Ovary (tissue), 9 donors: ENCODE results near the gene LRRC8C. TPM values are rescaled to one million over a fixed set of nuclear protein-coding genes. Genes with fewer than 3 reads are reported as not detected.

Source experiments
- DNase-seq, 5 donors: peaks; one replicate each; pipeline ENCODE4 v3.0.0-alpha.2; 2019 to 2020
- H3K27ac ChIP-seq, 2 donors: fragments of 200-600 bp; one replicate each; pipeline versions ENCODE4 v1.5.1 to v1.8.0; 2019 to 2022
- H3K27me3 ChIP-seq: fragments of 200-600 bp; one replicate; pipeline ENCODE4 v1.8.0; 2022
- H3K36me3 ChIP-seq: fragments of 200-600 bp; sonication (generic); one replicate; pipeline ENCODE4 v1.5.1; 2019
- H3K4me1 ChIP-seq: one replicate; pipeline ENCODE4 v1.8.1; 2013; ENCODE audit warnings: mild to moderate bottlenecking, moderate library complexity; ENCODE audit not compliant: insufficient read depth
- H3K4me3 ChIP-seq: fragments of 200-600 bp; sonication (generic); one replicate; pipeline ENCODE4 v1.5.1; 2017
- H3K9me3 ChIP-seq, 2 donors: fragments of 200-600 bp in 1 of 2; sonication (generic) in 1 of 2; one replicate each; pipeline versions ENCODE4 v1.5.1 to v1.8.1; 2013 to 2019; ENCODE audit warnings: mild to moderate bottlenecking in 1 of 2, moderate library complexity in 1 of 2
- CTCF ChIP-seq, 3 donors: fragments of 450-650 bp in 2 of 3; fragments of 200-600 bp in 1 of 3; IDR thresholded peaks; one replicate each; pipeline versions ENCODE4 v1.5.1 to v1.8.0; 2016 to 2022; ENCODE audit warnings: antibody characterized with exemption in 3 of 3, mild to moderate bottlenecking in 1 of 3
- EP300 ChIP-seq: sonication (generic); formaldehyde crosslinking; IDR thresholded peaks from one replicate; pipeline ENCODE4 v1.6.1; 2017; ENCODE audit warnings: antibody characterized with exemption
- POLR2A ChIP-seq: fragments of 450-650 bp; IDR thresholded peaks from one replicate; pipeline ENCODE4 v1.6.1; 2017; ENCODE audit warnings: antibody characterized with exemption, mild to moderate bottlenecking, moderate library complexity
- WGBS, 3 donors: extraction: QIAGEN DNeasy Blood & Tissue Kit in 1 of 3; methylation state at CpG; one replicate each; pipeline versions ENCODE4 v1.1.5 to v1.1.7; 2013 to 2017; 5-methylcytosine and 5-hydroxymethylcytosine counted together
- intact Hi-C, 4 donors: fragments of 100-400 bp; cut with DNase I; formaldehyde crosslinking; loops; one replicate each; pipeline versions ENCODE4 v1.11.0 to v1.15.1; 2022 to 2023
- polyA plus RNA-seq, 2 donors: library from polyadenylated mRNA; stranded (reverse); fragments of 200-250 nt in 1 of 2; fragments of 350-450 nt in 1 of 2; fragmentation: Illumina TruSeq in 1 of 2; extraction: RNeasy Lipid Tissue Mini Kit (QIAGEN cat#74804) in 1 of 2; gene quantifications; one replicate each; pipeline ENCODE4 v1.2.3, GENCODE V29; 2013 to 2014
- total RNA-seq, 7 donors: library from RNA; depleted of rRNA in 2 of 7; stranded (reverse); fragments of >200 nt in 2 of 7; fragmentation: NEBNext Ultra II Directional in 3 of 7; extraction: Animal tissue kit (Norgen Biotek cat#: 25700) in 3 of 7; gene quantifications; one replicate each; pipeline versions ENCODE4 v1.1.0 to v1.2.4, GENCODE V29; 2016 to 2023
- donor health status: DM: no; HTN: no; CAD: no; lungs with moderate emphysema.
- donor health status: DM: no; HTN: no; CAD: no.
- donor health status: Bipolar disorder and iron deficiency.
- donor health status: DM: yes; HTN: yes; CAD: no.
- donor health status: DM: no; HTN: no; CAD: no.
- donor health status: DM: yes; HTN: yes; CAD: no.

LRRC8C gene
- total and polyA plus RNA-seq, 9 donors = 5.6 to 11.1 (median 7.2) TPM

GRCh38 chr1:89596698-89597097 is 36.2 kb upstream of the LRRC8C start:
- no peak for TF ChIP-seq EP300
- no peak for TF ChIP-seq POLR2A
- no peak for TF ChIP-seq CTCF (IDR thresholded peaks at IDR 0.05)
- Histone ChIP-seq H3K9me3 (no peaks in the 10 kb centered on the region), H3K36me3 (no peaks in the 10 kb centered on the region), H3K4me1 (no peaks in the 10 kb centered on the region), H3K4me3 (no peak overlapping the region), H3K27me3 (no peaks in the 10 kb centered on the region), H3K27ac (no peak overlapping the region)
- intact Hi-C loops = loop anchor here in 3 of 4 donors (5.0 to 10.0 kb wide), 2 partner anchors 36 to 112 kb away; partner anchors contain the start of gene LRRC8C (in 1 of the 3)
- DNase-seq = no peak
- 91 to 92% (median 91%) methylated on average over 2 of the region's 2 CpGs for WGBS, 3 donors

GRCh38 chr1:89598450-89599331 is 34.2 kb upstream of the LRRC8C start:
- DNase-seq = no peak
- Histone ChIP-seq H3K4me3 (no peak overlapping the region), H3K27ac (no peak overlapping the region), H3K9me3 (no peaks in the 10 kb centered on the region), H3K36me3 (no peaks in the 10 kb centered on the region), H3K27me3 (no peaks in the 10 kb centered on the region), H3K4me1 (peaks cover 4% of the 10 kb centered on the region)
- TF ChIP-seq CTCF (IDR thresholded peaks at IDR 0.05) = peak; percentile 22 to 44 (median 27)
- no peak for TF ChIP-seq EP300
- 71 to 73% (median 72%) methylated on average over 5 of the region's 5 CpGs for WGBS, 3 donors
- intact Hi-C loops = loop anchor here in 3 of 4 donors (5.0 to 10.0 kb wide), 2 partner anchors 34 to 114 kb away; partner anchors contain the start of gene LRRC8C (in 1 of the 3)

- intact Hi-C loops = loop anchor here in 3 of 4 donors (5.0 to 10.0 kb wide), 2 partner anchors 33 to 114 kb away; partner anchors contain the start of gene LRRC8C (in 1 of the 3)
- TF ChIP-seq EP300 = no peak
- no peak for TF ChIP-seq CTCF (IDR thresholded peaks at IDR 0.05)
- no peak for TF ChIP-seq POLR2A
- H3K4me1 ChIP-seq = peaks cover 4% of the 10 kb centered on the region
- H3K9me3 ChIP-seq = no peaks in the 10 kb centered on the region
- DNase-seq = no peak
- no peaks in the 10 kb centered on the region for H3K27me3 ChIP-seq
- 89 to 93% (median 90%) methylated on average over 2 of the region's 2 CpGs for WGBS, 3 donors
- no peak overlapping the region for H3K27ac ChIP-seq
- no peak overlapping the region for H3K4me3 ChIP-seq
- H3K36me3 ChIP-seq = no peaks in the 10 kb centered on the region
Observed at GRCh38 chr1:89599332-89599630, 33.6 kb upstream of the LRRC8C start.

- Histone ChIP-seq H3K36me3 (no peaks in the 10 kb centered on the region), H3K9me3 (no peaks in the 10 kb centered on the region), H3K27me3 (no peaks in the 10 kb centered on the region), H3K4me3 (no peak overlapping the region), H3K4me1 (peaks cover 8% of the 10 kb centered on the region), H3K27ac (no peak overlapping the region)
- WGBS, 3 donors = 95 to 97% (median 96%) methylated on average over 3 of the region's 3 CpGs
- TF ChIP-seq POLR2A = no peak
- TF ChIP-seq EP300 = no peak
- TF ChIP-seq CTCF (IDR thresholded peaks at IDR 0.05) = no peak
- no peak for DNase-seq
- intact Hi-C loops = loop anchor here in 1 of 4 donors (10.0 kb wide), 1 partner anchor 76 kb away; the partner anchor contains the start of gene LRRC8B
Observed at GRCh38 chr1:89600451-89601224, 32.3 kb upstream of the LRRC8C start.
